DND-41 (cell line): ENCODE data around the gene HBP1.

ENCODE experiments used
- ATAC-seq: fragments of 200-7000 bp; cut with Tn5 transposase; 3 replicates; pipeline ENCODE4 v1.9.1; 2021; ENCODE audit warnings: low read depth; ENCODE audit not compliant: insufficient read depth
- DNase-seq: peaks from one replicate; pipeline ENCODE4 v3.0.0-alpha.2; 2020
- H2AFZ ChIP-seq: 2 replicates; pipeline ENCODE4 v1.6.0; 2012; ENCODE audit warnings: low read depth, low read length
- H3K27ac ChIP-seq: 2 replicates; pipeline ENCODE4 v1.5.1; 2012; ENCODE audit warnings: low read length, inconsistent platforms
- H3K27me3 ChIP-seq: fragments of 200-600 bp; sonication (generic); 2 replicates; pipeline ENCODE4 v1.6.0; 2012; ENCODE audit warnings: low read length, mild to moderate bottlenecking, inconsistent platforms; ENCODE audit not compliant: insufficient read depth, poor library complexity
- H3K36me3 ChIP-seq: 2 replicates; pipeline ENCODE4 v1.5.1; 2012; ENCODE audit warnings: low read length, inconsistent platforms; ENCODE audit not compliant: insufficient read depth
- H3K4me1 ChIP-seq: 2 replicates; pipeline ENCODE4 v1.5.1; 2012; ENCODE audit warnings: mild to moderate bottlenecking, low read length; ENCODE audit not compliant: insufficient read depth
- H3K4me2 ChIP-seq: 2 replicates; pipeline ENCODE4 v1.6.0; 2012; ENCODE audit warnings: mild to moderate bottlenecking, moderate library complexity, low read length, inconsistent platforms; ENCODE audit not compliant: insufficient read depth
- H3K4me3 ChIP-seq, 2 experiments: fragments of 200-600 bp in 1 of 2; shearing (Covaris generic) in 1 of 2; 2 replicates each; pipeline ENCODE4 v1.5.1; 2012 to 2016; ENCODE audit warnings: inconsistent platforms in 2 of 2, low read length in 2 of 2, mild to moderate bottlenecking in 2 of 2, low read depth in 1 of 2, moderate library complexity in 1 of 2
- H3K79me2 ChIP-seq: 2 replicates; pipeline ENCODE4 v1.6.0; 2012; ENCODE audit warnings: low read length, inconsistent platforms; ENCODE audit not compliant: insufficient read depth
- H3K9ac ChIP-seq: 2 replicates; pipeline ENCODE4 v1.6.0; 2012; ENCODE audit warnings: low read depth, mild to moderate bottlenecking, inconsistent platforms, low read length, moderate library complexity
- H3K9me3 ChIP-seq: 2 replicates; pipeline ENCODE4 v1.5.1; 2012; ENCODE audit warnings: low read length, moderate library complexity, mild to moderate bottlenecking, inconsistent platforms; ENCODE audit not compliant: insufficient read depth, severe bottlenecking
- H4K20me1 ChIP-seq: 2 replicates; pipeline ENCODE4 v1.6.0; 2012; ENCODE audit warnings: low read length; ENCODE audit not compliant: insufficient read depth
- EZH2 ChIP-seq: IDR thresholded peaks from 3 replicates; pipeline ENCODE4 v1.6.1; 2012; ENCODE audit warnings: borderline replicate concordance, low read depth, mild to moderate bottlenecking, moderate library complexity, low read length, inconsistent platforms; ENCODE audit not compliant: severe bottlenecking
- TF ChIP-seq, protein P1 (sequence below): IDR thresholded peaks from 2 replicates; pipeline ENCODE4 v1.5.1; 2012; ENCODE audit warnings: borderline replicate concordance, low read length, moderate library complexity, mild to moderate bottlenecking; ENCODE audit not compliant: poor library complexity, severe bottlenecking; ENCODE audit errors: extremely low read depth

The HBP1 gene

DNA sequence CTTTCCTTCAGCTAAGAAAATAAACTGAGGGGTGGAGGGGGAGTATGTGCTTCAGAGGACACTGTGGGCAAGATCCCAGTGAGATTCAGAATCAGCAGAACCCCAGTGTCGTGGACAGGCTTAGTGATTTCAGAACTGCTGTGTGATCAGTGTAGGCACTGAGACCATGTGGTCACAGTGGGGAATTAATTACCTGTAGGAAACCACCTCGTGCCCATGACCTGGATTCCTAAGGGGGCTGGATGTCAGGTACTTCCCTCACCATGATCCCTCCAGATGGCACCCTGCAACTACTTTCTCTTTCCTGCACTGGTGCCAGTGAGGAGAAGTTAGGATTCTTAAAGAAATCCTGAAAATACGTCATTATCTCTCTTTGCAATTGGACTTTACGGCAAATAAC lies 64.4 kb downstream of the HBP1 start:
- Histone ChIP-seq H3K36me3 (peaks cover 6% of the 10 kb centered on the region; the same call in 1 of the 2 replicates), H3K4me1 (no peaks in the 10 kb centered on the region)
- DNase-seq, result no peak

DNA sequence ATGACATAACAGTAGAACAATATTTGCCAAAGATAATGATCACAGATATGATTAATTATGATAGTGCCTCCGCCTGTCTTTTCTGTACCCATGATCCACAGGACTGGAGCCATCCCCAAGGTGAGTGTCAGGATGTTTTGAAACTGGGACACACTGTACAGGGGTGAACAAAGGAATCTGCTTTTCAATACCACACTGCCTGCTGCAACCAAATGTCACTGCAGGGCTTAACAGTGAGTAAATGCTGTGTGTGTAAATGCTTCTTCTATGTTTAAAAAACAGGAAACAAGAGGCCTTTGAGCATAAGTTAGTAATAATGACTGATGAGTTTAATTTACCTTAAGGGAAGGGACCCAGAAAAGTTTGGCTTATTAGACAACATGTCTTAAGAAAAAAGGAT lies 65.2 kb downstream of the HBP1 start:
- Histone ChIP-seq H3K27ac (no peak overlapping the region), H2AFZ (no peak overlapping the region), H3K4me1 (no peaks in the 10 kb centered on the region), H3K36me3 (peaks cover 2% of the 10 kb centered on the region; the same call in 1 of the 2 replicates), H4K20me1 (no peaks in the 10 kb centered on the region), H3K27me3 (no peaks in the 10 kb centered on the region), H3K79me2 (no peaks in the 10 kb centered on the region), H3K9ac (no peak overlapping the region), H3K4me2 (no peak overlapping the region), H3K9me3 (no peaks in the 10 kb centered on the region), H3K4me3 (no peak overlapping the region)
- ATAC-seq, result no peak
- DNase-seq, result no peak
- TF ChIP-seq, protein P1, sequence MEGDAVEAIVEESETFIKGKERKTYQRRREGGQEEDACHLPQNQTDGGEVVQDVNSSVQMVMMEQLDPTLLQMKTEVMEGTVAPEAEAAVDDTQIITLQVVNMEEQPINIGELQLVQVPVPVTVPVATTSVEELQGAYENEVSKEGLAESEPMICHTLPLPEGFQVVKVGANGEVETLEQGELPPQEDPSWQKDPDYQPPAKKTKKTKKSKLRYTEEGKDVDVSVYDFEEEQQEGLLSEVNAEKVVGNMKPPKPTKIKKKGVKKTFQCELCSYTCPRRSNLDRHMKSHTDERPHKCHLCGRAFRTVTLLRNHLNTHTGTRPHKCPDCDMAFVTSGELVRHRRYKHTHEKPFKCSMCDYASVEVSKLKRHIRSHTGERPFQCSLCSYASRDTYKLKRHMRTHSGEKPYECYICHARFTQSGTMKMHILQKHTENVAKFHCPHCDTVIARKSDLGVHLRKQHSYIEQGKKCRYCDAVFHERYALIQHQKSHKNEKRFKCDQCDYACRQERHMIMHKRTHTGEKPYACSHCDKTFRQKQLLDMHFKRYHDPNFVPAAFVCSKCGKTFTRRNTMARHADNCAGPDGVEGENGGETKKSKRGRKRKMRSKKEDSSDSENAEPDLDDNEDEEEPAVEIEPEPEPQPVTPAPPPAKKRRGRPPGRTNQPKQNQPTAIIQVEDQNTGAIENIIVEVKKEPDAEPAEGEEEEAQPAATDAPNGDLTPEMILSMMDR, result no peak
- TF ChIP-seq EZH2, result no peak

More for the DNA sequence above, 64.4 kb downstream of the HBP1 start:
- no peak overlapping the region for H3K4me3 ChIP-seq
- no peaks in the 10 kb centered on the region for H3K9me3 ChIP-seq
- TF ChIP-seq, protein P1, result no peak
- no peak for TF ChIP-seq EZH2
- ATAC-seq, result no peak
- H2AFZ ChIP-seq, result no peak overlapping the region
- no peaks in the 10 kb centered on the region for H3K79me2 ChIP-seq
- H3K9ac ChIP-seq, result no peak overlapping the region
- no peak overlapping the region for H3K4me2 ChIP-seq
- H4K20me1 ChIP-seq, result no peaks in the 10 kb centered on the region
- no peaks in the 10 kb centered on the region for H3K27me3 ChIP-seq
- no peak overlapping the region for H3K27ac ChIP-seq

DNA sequence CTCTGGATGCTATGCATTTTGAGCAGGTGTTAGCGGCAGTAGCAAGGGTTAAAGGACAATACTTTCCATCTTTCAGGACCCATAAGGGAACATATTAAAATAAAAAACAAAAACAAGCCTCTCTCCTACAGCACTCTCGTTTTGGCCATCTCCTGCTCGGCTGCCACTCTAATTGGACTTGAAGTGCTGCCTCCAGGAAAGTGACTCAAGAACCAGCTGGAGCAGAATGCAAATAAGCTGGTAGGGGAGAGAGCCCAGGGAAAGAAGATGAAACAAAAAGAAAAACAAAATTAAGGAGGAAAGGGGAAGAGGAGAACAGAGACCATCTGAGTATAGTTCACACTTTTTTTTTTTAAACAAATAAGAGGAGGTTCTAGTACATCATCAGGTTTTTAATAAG lies 65.6 kb downstream of the HBP1 start:
- H4K20me1 ChIP-seq, result no peaks in the 10 kb centered on the region
- peaks cover 2% of the 10 kb centered on the region; the same call in 1 of the 2 replicates for H3K36me3 ChIP-seq
- no peak overlapping the region for H2AFZ ChIP-seq
- no peak overlapping the region for H3K27ac ChIP-seq
- H3K4me2 ChIP-seq, result no peak overlapping the region
- H3K9ac ChIP-seq, result no peak overlapping the region
- no peaks in the 10 kb centered on the region for H3K9me3 ChIP-seq
- no peaks in the 10 kb centered on the region for H3K79me2 ChIP-seq
- TF ChIP-seq, protein P1, result no peak
- no peak for TF ChIP-seq EZH2
- no peak overlapping the region for H3K4me3 ChIP-seq
- ATAC-seq (no peak), DNase-seq (no peak)
- no peaks in the 10 kb centered on the region for H3K27me3 ChIP-seq
- H3K4me1 ChIP-seq, result no peaks in the 10 kb centered on the region

DNA sequence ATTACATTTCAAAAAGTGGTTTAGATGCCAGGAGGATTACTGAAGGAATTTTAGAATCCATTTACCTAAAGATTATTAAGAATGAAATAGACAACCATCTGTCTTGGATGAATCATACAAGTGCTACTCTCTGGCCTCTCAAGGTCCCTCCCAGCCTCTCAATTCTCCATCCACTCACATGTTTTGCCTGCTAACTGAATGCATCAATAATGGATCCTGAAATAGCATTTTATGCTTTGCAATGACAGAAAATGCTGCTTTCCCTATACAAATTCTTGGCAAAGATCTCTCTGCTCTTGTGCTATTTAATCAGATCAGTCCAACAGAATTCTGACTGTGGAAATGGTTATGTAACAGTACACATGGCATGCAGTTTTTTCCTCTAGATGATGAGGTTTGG lies 68.1 kb downstream of the HBP1 start:
- H4K20me1 ChIP-seq, result no peaks in the 10 kb centered on the region
- no peak overlapping the region for H3K4me2 ChIP-seq
- TF ChIP-seq, protein P1, result no peak
- no peak overlapping the region for H2AFZ ChIP-seq
- H3K79me2 ChIP-seq, result no peaks in the 10 kb centered on the region
- H3K4me3 ChIP-seq, result no peak overlapping the region
- DNase-seq, result no peak
- H3K27ac ChIP-seq, result no peak overlapping the region
- H3K36me3 ChIP-seq, result peaks cover 2% of the 10 kb centered on the region; the same call in 1 of the 2 replicates
- no peaks in the 10 kb centered on the region for H3K4me1 ChIP-seq
- H3K9ac ChIP-seq, result no peak overlapping the region
- ATAC-seq, result no peak
- no peaks in the 10 kb centered on the region for H3K9me3 ChIP-seq
- no peaks in the 10 kb centered on the region for H3K27me3 ChIP-seq
